ENCODE results near the gene DIMT1.

The DIMT1 gene

DNA sequence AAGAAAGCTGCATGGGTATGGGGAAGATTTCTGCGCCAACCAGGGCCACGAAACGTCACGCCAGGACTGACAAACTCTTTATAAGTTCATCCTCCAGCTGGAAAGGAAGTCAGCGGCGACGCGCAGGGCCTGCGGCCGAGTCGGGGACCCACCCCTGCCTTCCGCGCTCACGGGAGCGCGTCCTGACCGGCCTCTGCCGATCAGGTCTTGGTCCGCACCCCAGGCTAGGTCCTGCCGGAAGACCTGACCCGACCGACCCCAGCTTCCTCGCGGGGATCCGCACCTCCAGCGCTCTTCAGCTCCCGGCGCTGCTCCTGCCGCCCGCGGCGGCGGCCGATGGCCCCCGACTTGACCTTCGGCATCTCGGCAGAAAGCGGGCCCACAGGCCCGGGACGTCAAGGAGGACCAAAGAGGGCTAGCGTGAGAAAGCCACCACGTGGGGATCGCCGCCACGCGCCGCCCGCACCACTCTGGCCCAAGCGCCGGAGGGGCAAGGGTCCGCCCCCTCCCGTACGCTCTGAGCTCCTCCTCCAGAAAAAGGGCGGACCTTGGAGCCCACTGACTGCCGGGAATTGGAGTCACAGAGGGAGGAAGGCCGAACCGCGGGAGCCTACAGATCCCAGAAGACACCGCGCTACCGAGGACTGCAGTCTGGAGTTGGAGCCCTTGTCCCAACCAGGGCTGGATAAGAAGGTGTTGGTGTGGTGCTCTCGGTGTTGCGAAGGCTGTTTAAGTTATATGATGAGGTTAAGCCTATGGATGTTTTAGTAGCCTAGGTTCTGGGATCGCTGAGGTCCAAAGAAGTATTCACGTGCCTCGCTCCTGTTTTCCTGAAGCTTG lies at the start of gene DIMT1:
Gene DIMT1, minus strand, starts transcription at position 495 of the 840 bp plus-strand sequence. Its CDS starts 133 bp downstream, at position 362.
- peak; percentile 82 for DNase-seq (ENCODE audit: low spot score)

DNA sequence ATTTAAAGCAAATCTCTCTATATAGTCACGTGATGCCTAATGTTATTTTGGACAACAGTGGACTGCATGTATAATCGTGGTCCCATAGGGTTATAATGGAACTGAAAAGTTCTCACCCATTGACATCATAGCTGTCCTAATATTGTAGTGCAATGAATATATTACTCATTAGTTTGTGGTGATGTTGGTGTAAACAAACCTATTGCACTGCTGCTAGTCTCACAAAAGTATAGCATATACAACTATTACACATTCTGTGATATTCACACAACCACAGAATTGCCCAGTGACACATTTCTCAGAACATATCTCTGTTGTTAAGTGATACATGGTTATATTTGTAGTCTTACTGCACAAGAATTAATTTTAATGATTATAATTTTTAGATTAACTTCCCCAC lies 46.6 kb upstream of the DIMT1 start:
- no peak for DNase-seq (ENCODE audit: low spot score)

DNA sequence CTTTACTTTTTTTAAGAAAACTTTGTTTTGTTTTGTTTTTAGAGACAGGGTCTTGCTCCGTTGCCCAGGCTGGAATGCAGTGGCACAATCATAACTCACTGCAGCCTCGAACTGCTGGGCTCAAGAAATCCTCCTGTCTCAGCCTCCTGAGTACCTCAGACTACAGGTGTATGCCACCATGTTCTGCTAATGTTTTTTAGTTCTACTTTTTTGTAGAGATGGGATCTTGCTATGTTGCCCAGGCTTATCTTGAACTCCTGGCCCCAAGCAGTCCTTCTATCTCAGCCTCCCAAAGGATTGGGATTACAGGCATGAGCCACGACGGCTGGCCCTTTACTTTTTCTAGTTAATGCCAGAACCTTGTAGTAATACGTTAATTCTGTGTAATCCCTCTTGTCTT lies 44.8 kb upstream of the DIMT1 start:
- no peak for DNase-seq (ENCODE audit: low spot score)

DNA sequence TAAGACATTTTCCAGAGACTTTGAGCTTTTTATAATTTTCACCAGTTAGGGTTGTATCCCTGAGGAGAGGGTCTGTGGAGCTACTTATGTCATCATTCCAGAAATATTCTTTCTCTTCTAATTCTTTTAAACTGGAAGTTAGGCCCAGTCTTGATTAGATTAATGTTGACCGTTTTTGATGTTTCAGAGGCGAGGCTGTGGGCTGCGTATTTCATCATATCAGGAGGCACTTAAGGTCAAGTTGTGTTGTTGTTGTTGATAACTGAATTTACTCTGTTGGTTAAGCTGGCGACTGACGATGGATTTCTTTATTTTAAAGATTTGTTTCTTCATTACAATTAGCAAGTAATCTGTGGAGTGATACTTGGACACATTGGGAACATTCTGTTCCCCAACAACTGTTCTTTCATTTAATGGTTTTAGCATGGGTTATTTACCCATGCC lies 28.9 kb upstream of the DIMT1 start:
- DNase-seq (ENCODE audit: low spot score), result no peak

DNA sequence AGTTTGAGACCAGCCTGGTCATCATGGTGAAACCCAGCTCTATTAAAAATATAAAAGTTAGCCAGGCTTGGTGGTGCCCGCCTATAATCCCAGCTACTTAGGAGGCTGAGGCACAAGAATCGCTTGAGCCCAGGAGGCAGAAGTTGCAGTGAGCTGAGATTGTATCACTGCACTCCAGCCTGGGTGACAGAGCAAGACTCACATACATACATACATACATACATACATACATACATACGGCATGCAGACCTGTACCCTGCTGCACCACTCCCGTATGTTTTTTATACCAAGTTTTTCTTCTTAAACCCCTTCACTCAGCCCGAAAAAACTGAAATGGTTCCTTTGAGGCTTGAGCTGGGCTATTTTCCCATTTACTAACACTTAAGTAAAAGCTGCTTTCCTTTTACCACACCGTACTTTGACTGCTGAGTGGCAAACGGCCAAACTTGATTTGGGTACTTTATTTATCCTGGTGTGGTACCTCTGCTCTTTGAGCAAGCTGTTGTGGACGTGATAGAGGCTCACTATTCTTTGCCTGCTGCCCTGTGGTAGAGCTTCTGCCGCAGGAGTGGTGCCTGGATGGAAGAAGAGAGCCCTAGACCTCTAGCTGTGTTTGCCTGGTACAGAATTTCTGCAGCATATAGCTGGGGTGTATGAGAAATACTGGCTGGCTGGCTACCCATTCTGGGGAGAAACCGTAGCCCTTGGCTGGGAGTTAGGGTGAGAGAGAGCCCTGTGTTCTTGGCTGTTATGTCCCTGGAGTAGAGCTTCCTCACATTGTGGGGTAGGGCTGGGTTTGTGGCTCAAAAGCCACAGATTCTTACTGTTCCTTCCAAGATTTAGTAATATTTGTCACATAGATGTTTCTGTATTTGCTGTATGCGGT lies 28.3 kb upstream of the DIMT1 start:
- no peak for DNase-seq (ENCODE audit: low spot score)

DNA sequence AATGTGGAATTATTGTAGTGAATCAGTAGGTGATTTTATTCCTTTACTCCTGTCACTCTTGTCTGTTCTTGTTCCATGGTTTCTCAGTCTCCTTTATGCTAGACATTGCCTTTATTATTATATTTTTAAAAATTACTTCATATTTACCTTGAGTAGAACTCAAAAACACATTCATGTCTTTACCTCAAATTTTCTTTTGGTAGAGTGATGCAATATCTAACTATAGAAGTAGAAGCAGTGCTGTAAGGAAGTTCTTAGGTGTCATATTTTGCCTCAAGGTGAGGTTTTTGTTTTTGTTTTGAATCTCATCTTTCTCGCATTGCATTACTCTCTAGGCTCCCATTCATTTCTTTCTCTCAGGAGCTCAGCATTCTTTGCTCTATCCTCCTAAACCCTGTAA lies 21.1 kb upstream of the DIMT1 start:
- DNase-seq (ENCODE audit: low spot score), result no peak

DNA sequence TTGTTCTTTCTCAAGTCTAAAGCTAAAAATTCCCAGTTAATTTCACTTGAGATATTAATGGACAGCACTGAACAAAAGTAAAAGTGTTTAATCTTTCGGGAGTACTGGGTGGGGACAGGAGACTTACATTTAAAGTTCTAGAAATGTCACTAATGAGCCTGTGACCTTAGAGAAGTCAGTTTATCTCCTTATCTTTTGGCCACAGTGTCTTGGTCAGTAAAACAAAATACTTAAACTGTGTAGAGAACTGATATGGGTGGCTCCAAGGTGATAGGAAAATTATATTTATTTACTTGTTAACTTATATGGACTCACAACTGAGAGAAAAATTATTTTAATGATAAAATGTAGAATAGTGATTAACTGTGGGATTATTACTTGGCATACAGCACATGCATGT lies 17.7 kb upstream of the DIMT1 start:
- no peak for DNase-seq (ENCODE audit: low spot score)

DNA sequence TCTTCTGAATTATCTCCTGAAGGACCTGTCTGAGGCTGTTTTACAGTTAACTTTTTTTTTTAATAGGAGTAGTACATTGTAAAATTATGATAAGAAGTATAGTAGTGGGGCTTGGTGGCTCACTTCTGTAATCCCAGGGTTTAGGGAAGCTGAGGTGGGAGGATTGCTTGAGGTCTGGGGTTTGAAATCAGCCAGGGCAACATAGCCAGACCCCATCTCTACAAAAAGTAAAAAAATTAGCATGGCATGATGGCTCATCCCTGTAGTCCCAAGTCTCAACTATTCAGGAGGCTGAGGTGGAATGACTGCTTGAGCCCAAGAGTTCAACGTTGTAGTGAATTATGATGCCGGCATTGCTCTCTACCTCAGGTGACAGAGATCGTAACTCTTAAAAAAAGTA lies 15.9 kb upstream of the DIMT1 start:
- DNase-seq (ENCODE audit: low spot score), result no peak

DNA sequence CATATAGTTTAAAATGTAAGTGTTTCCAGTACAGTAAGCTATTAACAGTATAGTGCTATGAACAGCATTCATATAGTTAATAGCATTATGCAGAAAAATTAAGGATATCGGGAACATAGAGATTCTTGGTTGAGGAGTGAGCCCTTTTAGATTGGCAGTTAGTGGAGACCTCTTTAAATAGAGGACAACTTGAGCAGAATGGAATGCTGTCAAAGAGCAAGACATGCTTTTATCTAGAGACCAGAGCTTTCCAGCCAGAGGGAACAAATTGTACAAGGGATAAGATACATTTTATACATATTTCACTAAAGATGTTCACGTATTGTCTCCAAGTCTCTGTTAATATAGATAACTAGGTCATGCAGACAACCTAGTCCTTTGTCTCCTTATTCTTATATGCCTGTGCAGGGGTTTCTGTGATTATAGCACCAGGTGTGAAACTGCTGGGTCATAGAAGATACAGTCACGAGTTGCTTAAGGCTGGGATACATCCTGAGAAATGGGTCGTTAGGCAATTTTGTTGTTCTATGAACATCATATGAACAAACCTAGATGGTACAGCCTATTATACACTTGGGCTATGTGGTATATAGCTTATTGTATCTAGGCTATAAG lies 14.9 kb upstream of the DIMT1 start:
- DNase-seq (ENCODE audit: low spot score), result no peak

DNA sequence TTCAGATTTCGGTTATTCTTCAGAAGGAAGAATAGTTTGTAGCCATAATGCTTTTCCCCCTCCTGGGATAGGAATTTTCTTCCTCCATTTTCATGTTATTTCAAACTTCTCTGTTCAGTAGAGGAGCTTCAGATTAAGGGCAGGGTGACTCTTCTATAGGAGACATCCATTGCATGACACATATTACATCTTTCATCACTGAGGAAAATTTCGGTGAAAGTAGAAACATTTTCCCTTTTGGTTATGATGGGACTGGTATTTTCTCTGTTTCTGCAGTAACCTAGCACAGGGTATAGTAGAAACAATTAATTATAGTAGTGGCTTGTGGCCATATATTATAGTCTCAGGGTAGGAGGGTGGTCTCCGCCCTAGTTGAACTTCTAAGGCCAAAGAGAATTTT lies 10.0 kb upstream of the DIMT1 start:
- DNase-seq (ENCODE audit: low spot score), result no peak

DNA sequence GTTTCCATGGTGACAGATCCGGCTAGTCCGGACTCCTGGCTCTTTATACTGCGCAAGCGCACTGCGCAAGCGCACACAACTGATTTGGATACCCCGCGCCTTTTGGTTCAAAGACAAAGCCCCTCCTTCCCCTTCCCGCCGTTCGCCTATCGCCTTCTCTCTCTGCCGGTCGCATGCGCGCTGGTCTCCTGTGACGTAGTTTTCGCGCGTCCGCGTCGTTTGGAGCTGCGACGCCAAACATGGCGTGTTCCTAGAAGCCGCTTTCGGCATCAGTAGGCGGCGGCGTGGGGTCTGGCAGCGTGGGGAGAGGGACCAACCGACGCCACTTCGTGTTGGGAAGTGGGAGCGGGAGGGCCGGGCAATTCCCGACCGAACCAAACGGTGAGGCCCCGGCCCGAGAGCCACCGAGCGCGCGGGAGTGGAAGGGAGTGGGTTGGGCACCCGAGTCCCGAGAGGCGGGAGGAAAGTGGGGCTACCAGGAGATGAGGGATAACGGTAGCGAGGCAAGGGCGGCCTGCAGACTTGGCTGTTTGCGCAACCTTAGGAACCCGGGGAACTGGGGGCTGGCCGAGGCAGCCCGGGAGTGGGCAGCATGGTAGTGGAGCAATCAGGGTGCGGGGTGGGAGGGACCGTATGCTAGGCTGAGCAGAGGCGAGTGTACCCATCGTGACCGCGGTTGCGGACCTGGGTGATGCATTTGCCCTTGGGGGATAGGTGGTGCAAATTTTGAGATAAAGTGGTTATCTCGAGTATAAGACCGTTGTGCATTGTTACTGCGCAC lies 9.0 kb upstream of the DIMT1 start, which contains the start of gene IPO11:
Gene IPO11, plus strand, starts transcription at position 215 of the 781 bp plus-strand sequence. CDS start 24,517 bp downstream, outside the sequence.
- DNase-seq (ENCODE audit: low spot score), result peak; percentile 94

DNA sequence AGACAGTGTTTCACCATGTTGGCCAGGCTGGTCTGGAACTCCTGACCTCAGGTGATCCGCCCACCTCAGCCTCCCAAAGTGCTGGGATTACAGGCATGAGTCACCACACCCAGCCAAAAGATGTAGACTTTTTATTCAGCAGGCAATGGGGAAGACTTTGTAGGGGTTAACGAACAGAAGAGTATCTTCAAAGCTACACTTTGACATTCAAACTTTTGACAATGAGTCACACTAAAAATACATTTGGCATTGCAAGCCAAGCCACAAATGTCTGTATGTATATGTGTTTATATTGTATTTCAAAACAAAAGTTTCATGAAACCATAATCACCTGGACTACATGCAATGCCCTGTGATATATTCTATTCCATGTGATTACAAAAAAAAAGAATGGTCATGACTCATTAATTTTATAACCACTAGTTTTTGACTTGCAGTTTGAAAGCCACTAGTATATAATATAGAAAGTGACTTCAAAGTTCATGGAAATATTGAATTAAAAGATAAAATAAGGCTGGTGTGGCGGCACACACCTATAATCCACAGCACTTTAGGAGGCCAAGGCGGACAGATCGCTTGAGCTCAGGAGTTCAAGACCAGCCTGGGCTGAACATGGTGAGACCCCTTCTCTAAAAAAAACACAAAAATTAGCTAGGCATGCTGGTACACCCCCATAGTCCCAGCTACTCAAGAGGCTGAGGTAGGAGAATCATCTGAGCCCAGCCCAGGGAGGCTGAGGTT lies 8.3 kb downstream of the DIMT1 start:
- peak; percentile 6 for DNase-seq (ENCODE audit: low spot score)

DNA sequence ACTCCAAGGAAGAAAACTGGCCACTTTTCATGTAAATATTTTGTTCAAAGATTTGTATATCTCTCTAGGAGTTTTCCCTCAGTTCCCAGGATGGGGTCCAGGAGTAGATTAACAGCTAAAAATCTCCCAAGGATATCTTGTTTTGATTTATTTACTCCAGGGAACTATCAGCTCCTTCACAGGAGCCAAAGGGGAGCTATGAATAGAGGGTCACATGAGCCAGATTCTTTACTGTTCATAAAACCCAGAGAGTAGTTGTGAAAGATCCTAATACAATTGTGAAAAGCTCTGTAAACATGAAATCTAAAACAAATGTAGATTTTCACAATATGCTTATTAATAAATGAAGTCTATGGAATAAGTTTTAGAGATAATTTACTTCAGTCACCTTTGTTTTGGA lies 16.9 kb downstream of the DIMT1 start:
- DNase-seq (ENCODE audit: low spot score), result no peak

DNA sequence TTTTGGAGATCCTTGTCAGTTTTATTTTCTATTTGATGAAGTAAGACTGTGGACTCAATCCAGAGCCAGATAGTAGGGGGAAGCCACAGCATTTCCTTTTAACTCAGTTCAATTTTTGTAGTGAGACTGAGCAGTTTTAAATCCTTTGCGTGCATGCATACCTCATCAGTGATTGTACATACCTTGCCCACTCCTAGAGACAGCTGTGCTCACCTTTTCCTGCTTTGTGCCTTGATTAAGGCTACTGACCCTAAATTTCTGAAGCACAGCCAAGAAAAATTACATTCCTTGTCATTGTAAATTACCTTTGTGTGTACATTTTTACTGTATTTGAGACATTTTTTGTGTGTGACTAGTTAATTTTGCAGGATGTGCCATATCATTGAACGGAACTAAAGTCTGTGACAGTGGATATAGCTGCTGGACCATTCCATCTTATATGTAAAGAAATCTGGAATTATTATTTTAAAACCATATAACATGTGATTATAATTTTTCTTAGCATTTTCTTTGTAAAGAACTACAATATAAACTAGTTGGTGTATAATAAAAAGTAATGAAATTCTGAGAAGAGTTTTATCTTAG lies 17.8 kb downstream of the DIMT1 start:
- DNase-seq (ENCODE audit: low spot score), result no peak

DNA sequence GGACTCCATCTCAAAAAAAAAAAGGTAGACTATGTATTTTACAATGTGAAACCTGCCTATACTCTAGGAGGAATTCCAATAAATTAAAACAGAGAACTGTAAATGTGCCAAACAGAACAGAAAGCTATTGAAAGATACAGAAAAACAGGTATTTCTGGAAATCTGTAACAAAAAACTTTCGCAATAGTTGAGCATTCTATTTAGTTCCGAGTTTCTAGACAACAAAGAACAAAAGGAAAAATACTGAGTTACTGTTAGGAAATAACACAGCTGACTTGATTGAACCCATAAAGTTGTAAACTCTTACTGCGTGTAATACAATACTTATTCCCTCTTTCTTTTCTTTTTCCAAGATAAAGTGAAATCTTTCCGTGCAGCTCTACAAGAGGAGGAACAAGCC lies 18.6 kb downstream of the DIMT1 start:
- DNase-seq (ENCODE audit: low spot score), result no peak

DNA sequence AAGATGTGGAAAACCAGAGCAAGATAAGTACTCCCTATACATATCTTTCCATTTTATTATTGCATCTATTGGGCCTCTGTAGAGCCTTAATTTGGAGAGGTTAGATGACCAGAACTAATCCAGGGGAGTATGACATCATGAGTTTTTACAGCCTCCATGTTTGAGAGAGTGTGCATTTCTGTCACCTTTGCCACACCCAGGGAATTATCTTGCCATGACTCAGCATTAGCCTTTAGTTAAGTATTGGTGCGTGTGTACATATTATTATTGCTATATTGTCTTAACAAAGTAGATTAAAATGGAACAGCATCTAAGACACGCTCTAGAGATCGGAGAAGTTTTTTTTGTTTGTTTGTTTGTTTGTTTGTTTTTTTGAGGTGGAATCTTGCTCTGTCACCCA lies 27.6 kb downstream of the DIMT1 start:
- DNase-seq (ENCODE audit: low spot score), result no peak

DNA sequence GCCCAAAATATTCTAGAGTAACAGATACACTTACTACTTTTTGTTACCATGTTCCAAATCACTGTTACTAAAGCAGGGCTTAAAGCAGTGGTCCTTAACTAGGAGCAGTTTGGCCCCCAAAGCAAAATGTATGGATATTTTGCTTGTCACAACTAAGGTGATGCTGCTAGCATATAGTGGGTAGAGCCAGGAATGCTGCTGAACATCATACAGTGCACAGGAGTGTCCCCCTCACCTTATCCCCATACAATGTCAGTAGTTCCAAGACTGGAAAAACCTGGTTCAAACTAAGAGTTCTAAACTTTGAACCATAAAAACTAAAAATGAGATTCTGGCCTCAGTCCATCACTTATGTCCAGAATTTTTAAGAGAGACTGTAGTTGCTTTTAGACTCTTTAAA lies 28.1 kb downstream of the DIMT1 start:
- no peak for DNase-seq (ENCODE audit: low spot score)

DNA sequence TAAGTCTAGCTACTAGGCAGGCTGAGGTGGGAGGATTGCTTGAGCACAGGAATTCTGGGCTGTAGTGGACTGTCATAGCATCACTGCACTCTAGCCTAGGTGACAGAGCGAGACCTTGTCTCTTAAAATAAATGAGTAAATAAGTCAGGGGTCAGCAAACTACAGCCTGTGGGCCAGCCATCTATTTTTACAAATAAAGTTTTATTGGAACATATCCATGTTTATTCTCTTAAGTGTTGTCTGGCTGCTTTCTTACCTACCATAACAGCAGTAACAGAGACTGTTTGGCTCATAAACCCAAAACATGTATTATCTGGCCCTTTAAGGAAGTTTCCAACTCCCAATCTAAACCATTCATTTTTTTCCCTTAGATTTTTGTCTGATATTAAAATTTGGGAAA lies 29.6 kb downstream of the DIMT1 start:
- no peak for DNase-seq (ENCODE audit: low spot score)

DNA sequence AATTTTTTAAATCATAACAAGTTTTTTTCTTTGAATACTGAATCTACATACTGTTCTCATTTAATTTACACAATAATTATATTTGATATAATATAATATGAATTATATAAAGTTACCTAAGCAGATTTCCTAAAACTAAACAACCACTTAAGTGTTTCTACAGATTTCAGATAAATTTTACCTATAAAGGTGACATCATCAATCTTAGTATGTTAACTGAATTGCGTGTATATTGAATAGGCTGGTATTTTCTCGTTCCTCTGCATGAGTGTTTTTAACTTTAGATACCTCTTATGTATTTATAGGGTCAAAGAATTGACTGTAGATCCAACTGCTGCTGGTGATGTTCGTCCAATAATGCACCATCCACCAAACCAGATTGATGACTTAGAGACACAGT lies 30.3 kb downstream of the DIMT1 start:
- no peak for DNase-seq (ENCODE audit: low spot score)

DNA sequence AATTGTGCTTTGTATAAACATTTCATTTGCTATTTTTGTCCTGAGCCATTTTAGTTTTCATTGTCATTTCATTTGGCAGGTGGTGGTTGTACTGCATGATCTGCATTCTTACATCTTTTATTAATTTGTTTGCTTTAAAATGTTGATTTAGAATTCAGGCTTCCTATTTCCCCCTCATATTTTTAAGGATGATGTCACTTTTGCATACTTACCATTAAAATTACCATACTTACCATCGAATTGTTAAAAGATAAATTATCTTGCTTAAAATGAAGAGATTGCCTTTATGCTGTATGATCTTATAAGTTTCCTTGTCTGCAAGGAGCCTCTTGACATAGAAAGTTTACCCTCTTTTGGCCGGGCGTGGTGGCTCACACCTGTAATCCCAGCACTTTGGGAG lies 31.1 kb downstream of the DIMT1 start:
- DNase-seq (ENCODE audit: low spot score), result no peak

DNA sequence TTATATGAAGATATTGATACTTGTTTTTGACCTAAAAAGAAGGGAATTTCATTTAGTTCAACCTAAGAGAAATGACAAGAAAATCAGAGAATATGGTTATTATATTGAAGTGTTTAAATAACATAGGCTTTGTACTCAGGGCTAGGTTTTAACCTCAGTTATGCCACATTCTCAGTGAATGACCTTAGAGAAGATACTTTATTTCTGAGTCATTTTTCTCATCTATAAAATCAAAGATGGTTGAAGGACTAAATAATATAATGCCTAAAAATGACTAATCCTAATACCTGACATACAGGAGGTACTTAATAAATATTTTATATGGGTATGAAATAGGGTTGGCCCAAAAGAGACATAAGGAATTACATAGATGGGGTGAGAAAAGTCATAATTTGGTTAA lies 32.3 kb downstream of the DIMT1 start:
- no peak for DNase-seq (ENCODE audit: low spot score)

Data from COLO829 (cell line).